ENCODE measurements around the gene TMEM200C.
"Not testable (repeated sequence)": the region's sequence is repeated elsewhere in the genome, so short reads cannot be mapped to it uniquely, and the experiment has no call there.

Gene TMEM200C

DNA sequence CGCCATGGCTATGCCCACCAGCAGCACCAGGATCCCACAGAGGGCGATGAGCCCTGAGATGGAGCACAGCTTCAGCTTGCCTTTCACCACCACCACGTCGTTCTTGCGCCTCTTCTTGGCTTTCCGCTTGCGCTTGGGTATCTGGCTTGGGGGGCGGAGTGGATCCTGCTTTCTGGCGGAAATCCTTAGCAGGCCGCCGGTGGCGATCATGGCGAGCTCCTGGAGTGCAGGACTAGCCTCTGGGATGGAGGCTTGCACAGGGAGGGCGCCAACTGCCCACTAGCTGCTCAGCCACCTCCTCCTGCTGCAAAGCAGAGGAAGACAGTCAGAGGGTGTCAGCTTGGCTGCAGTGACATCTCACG lies 3.5 kb downstream of the TMEM200C start:
- DNase-seq, result no peak

DNA sequence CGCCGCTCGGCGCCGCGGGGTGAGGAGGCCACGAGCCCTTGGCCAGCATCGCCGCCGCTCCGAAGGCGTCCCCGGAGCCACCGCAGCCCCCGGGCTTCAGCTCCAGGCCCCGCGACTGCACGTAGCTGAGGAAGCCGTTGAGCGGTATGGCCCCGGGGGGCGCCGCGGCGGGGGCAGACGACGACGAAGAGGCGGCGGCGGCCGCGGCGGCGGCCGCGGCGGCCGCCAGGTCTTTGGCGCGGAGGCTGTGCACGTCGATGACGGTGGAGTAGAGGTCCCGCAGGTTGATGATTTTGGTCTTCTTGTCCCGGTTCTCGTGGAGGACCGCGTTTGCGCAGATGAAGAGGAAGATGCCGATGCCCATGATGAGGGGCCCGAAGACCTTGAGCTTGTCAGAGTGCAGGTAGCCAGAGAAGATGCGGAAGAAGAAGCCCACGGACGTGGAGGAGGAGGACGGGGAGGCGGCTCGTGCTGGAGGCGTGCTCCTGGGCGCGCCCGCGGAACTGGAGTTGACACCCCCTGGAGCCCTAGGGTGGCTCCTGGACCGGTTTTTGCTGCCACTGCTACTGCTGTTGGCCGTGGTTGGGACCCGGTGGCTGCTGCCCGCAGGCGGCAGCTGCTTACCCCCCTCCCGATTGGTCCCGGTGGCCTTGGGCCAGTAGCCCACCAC lies 4.0 kb downstream of the TMEM200C start:
- DNase-seq, result no peak

GRCh38 chr18:5890331-5891183 lies 4.8 kb downstream of the TMEM200C start:
- no peak for DNase-seq

GRCh38 chr18:5885361-5885760 lies 10.0 kb downstream of the TMEM200C start:
- no peak for DNase-seq

GRCh38 chr18:5884375-5884774 lies 10.9 kb downstream of the TMEM200C start:
- DNase-seq, result no peak

GRCh38 chr18:5879479-5879882 lies 15.8 kb downstream of the TMEM200C start:
- no peak for DNase-seq

GRCh38 chr18:5876891-5877290 lies 18.4 kb downstream of the TMEM200C start:
- no peak for DNase-seq

GRCh38 chr18:5874336-5874735 lies 21.0 kb downstream of the TMEM200C start:
- no peak for DNase-seq

DNA sequence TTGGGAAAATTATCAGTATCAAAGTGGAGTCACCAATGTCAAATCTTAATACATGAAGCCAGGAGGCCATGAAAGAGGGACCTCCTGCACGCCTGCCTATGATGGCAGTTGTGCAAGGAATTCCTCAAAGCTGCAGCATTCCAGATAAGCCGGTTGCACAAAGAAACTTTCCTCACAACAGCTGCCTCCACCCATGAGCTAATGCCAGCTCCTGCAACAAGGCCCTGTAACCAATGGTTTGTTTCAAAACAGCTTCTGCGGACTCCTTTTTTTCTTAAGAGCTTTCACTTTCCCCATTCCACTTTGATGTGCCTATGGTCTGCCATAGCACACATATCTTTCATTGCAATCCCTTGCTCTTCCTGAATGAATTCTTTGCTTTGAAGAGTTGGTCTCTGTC lies 22.4 kb downstream of the TMEM200C start:
- DNase-seq, result no peak

- no peak for DNase-seq
Measured at GRCh38 chr18:5871426-5871825, 23.9 kb downstream of the TMEM200C start.

- DNase-seq, result no peak
Measured at GRCh38 chr18:5868218-5868854, 27.0 kb downstream of the TMEM200C start.

GRCh38 chr18:5865521-5865920 lies 29.8 kb downstream of the TMEM200C start:
- no peak for DNase-seq

- not testable (repeated sequence) for DNase-seq
Measured at GRCh38 chr18:5862127-5862526, 33.2 kb downstream of the TMEM200C start.

- no peak for DNase-seq
Measured at GRCh38 chr18:5857180-5857579, 38.1 kb downstream of the TMEM200C start.

DNA sequence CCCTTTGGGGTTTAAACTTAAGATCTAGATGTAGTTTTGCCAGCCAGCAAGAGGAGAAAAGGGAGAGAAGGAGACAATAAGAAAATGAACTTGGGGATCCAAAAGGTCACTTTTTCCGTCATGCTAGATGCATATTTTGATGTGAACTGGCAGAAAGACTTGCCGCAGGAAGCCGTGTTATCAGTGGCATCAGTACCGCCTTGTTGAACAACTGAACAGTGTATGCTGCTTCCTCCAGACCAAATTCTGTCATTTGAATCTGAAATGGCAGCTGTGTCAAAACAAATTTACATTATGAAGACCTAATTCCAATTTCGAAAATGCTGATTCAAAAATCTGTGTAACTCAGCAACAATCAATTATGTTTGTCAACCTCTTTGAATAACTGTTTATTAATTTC lies 42.1 kb downstream of the TMEM200C start:
- no peak for DNase-seq

DNA sequence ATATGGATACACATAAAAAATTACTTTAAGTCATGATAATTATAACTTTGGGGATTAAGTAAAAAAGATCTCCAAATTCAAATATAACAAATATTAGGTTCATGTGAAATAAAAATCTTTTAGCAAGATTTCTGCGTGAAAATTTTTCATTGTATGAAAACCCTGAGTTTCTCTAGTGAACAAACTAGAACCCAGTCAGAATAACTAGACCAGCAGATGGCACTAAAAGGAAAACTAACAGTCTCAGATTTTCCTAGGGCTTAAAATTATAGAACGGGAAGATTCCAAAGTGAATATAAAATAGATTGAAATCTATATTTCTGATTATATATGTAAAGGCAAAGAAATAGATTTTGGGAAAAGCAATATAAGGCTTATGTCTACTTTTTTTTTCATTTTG lies 43.3 kb downstream of the TMEM200C start:
- DNase-seq, result no peak

DNA sequence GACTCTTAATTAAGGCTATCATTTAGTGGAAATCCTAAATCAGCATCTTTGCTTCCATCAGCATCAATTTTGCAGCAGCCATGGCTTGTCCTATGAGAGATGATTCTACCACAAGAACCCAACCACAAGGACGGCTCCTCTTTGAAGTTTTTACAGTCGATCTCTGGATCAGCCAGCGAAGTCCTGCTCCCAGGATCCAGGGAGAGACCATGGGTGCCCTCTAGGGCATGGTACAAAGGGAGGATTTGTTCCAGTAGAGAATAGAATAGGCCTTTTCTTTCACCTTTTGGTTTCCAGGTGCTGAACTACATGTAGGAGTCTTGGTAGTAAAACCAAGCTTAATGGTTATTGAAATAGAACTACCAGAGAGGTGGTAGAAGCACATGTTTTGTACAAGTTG lies 52.7 kb downstream of the TMEM200C start:
- no peak for DNase-seq

- no peak for DNase-seq
Measured at GRCh38 chr18:5841518-5841917, 53.8 kb downstream of the TMEM200C start.

DNA sequence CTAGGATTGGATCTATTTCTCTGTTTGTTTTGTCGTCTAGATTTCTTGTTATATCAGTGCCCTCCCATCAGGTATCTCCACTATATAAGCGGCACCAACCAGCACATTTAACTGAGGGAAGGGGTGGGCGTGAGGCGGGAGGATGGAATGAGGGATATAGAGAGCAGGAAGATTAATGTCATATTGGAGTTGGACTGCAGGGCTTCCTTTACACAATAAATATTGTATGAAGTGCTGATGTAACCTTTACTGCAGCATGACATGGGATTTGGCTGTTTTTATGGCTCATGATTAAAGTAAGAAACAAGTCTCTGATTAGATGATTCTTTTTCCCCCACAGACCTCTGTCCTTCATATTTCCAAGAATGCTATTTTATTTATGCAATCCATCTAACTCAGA lies 54.8 kb downstream of the TMEM200C start:
- DNase-seq, result no peak

DNA sequence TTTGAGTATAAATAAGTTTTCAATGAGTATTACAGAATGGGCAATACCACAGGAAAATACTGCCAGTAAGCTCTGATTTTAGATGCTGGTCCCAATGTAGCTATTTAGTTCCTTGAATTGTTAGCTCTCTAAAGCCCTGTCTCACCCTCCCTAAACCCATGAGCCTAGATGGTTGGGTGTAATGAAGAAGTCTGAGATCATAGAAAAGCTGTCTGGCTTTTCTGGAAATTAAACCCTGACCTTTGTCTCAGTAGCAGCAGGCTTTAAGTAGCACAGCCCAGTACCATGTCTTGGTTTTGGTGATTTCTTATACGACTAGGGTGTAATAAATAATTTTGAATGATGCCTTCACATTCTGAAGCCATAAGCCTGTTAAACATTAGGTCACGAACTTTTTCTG lies 55.3 kb downstream of the TMEM200C start:
- no peak for DNase-seq

- DNase-seq, result no peak
Measured at GRCh38 chr18:5839102-5839501, 56.2 kb downstream of the TMEM200C start.
